ENCODE results near the gene ITPRIPL2.

ITPRIPL2 gene

DNA sequence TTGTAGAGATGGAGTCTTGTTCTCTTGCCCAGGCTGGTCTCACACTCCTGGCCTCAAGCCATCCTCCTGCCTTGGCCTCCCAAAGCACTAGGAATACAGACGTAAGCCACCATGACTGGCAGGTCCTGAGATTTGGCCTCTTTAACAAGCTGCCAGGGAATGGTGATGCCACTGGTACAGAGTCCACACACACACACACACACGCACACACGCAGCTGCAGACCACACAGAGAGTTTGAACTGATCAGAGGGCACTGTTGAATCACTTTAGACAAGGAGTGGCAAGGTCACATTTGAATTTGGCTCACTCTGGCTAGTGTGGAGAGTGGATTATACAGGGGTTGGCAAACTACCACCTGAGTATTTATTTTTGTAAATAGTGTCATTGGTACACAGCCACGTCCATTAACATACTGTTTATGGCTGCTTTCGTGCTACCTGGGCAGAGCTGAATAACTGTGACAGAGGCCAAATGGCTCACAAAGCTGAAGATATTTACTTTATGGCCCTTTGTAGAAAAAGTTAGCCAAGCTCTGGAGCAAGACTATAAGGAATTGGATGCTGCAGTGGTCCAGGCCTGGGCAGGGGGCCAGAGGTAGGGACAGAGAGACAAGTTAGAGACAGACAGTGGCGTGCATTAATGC lies 9.9 kb downstream of the ITPRIPL2 start:
- no peak for DNase-seq

DNA sequence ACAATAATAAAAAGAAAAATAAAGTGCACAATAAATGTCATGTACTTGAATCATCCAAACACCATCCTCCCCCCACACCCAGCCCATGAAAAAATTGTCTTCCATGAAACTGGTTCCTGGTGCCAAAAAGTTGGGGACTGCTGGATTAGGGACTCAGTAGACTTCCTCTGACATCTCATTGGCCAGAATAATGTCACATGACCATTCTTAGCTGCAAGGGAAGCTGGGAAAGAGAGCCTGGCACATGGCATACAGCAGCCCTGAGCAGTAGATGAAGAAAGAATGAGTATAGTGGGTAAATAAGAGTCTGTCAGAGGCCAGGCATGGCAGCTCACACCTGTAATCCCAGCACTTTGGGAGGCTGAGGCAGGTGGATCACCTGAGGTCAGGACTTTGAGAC lies 12.5 kb downstream of the ITPRIPL2 start:
- no peak for DNase-seq

DNA sequence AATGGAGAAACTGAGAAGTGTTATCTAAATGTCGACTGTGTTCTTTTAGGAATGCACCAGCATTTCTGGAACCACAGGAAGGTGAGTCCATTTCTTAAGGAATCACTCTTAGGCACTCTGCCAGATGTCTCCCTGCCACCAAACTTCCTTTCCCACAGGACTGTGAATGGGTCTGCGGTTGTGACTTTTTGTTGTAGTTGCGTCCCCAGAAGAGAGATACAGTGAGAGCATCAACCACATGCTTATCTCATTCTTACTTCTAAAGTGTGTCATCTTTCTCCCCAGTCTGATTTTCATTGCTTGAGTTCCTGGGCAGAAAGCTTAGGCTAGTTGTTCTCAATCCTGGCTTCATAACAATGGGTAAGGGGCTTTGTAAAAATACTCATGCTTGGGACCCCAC lies 13.4 kb downstream of the ITPRIPL2 start:
- no peak for DNase-seq

DNA sequence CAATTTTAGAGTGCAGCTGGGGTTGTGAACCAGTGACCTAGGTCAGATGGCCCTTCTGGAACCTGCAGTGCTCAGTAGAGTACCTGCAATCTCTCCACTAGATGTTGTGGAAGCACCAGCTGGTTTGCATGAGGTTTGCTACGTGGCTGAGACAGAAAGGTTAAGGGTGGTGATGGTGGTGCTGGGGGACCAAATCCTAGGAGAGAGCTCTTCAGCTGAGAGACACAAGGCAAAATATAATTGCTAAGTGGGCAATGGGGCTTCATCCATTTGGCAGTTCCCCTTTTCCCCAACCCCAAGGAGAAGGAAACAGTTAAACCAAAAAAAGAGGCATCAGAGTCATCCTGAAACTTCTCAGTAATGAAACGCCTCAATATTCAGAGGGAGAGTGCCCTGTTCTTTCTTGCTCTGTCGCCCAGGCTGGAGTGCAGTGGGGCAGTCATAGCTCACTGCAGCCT lies 13.9 kb downstream of the ITPRIPL2 start:
- no peak for DNase-seq

DNA sequence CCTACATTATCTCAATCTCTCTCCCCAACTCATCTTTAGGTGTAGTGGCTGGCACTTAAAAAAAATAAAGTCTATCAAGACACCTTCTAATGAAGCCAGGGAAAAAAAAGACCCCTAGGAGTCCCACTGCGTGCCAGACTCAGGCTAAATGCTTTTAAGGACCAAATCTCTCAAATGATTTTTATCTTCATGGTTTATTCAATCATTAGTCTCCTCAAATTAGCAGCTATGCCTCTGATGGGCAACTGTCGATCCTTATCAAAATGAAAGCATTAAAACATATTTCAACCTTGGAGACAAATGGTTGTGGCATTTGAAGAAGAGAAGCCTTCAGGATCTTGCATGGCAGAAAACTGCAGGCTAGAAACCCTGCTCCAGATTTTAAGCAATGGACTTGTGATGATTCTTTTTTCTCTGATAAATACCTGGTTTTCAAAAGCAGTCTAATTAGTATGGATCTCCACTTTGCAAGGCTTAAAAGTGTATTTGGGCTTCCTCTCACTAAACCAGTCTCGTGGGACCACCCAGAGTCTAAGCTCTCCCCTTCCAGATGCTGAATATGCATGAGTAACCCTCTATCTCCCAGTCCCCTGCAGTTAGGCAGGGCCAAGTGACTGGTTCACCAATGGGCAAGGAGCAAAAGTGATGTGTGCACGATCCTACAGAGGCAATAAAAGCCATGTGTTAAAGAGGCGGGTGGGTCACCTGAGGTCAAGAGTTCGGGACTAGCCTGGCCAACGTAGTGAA lies 14.9 kb downstream of the ITPRIPL2 start:
- DNase-seq, result no peak

DNA sequence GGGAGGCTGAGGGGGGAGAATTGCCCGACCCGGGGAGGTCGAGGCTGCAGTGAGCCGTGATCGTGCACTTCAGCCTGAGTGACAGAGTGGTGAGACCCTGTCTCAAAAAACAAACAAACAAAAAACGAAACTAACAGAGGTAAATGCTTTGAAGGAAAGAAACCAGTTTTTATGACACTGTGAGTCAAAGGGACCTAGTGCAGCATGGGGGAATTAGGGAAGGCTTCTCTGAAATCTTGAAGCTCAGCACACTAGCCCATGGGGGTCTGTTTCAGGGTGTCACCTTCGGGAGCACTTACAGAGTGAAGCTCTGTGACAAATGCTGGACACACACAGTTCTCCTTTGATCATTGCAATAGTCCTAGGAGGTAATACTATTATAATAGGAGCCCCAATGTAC lies 16.6 kb downstream of the ITPRIPL2 start:
- DNase-seq, result no peak

DNA sequence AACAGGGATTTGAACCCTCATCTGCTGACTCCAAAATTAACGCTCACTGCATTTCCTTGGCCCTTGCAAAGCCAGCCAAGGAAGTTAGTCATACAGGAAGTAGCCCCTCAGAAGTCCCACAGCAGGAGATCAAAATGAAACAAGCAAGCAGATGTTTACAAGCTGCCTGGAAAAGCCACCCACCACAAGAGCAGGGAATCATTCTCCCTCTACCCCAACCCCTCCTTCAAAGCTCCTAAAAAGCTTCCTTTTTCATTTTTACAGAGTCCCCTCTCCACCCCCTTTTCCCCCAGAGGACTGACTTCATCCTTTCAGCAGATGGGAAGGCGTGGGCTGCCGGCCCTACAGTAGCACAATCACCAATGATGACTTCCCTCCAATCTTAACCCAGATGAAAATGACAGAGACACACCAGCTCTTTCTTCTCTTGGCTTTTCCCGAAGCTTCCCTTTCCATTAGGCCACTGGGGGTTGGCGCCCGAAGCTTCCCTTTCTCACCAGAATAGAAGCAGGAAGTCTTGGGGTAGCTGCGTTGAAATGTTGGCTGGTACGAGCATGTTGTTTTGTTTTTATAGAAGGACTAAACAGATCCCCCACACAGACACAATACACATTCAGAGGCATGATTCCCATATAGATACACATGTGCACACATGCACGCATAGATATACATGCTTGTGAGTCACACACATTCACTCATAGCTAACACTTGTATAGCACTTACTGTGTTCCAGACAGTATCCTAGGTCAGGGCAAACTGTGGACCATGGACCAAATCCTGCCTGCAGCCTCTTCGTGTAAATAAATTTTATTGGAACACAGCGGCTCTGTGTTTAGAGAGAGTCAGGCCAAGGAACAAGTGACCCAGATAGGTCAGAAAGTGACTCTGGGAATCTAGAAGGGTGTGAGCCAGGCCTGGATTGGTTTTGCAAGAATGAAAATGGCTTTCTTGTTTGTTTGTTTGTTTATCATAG lies 17.4 kb downstream of the ITPRIPL2 start:
- no peak for DNase-seq

DNA sequence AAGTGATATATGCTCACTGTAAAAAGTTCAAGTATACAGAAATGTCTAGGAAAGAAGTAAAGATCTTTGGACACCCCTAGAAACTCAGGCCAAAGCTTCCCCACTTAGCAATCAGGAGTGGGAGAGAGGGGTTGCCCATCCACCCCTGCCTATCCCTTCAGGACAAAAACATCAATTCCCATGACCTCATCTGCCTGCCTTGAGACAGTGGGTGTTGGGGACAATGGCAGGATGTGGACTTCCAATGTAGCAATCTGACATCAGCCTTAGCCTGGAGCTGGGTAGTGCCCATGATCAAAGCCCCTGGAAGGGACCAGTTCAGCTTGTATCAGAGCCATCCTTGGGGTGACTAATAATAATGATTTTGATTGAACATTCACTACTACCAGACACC lies 18.1 kb downstream of the ITPRIPL2 start:
- no peak for DNase-seq

DNA sequence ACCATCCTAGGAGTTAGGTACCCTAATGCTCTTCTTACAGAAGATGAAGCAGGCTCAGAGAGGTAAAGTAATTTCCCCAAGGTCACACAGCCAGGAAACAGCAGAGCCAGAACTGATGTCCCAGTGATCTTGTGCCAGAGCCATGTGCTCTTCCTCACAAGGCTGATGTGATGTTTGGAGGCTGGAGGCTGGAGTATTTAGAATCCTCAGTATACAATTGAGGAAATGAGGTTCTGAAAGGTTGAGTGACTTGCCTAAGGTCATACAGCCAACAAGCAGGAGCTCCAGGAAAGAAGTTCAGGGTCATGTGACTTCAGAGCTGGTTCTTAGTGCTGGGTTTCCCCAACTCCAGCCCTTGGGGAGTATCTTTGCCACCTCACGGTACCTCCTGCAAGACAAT lies 18.5 kb downstream of the ITPRIPL2 start:
- DNase-seq, result no peak

DNA sequence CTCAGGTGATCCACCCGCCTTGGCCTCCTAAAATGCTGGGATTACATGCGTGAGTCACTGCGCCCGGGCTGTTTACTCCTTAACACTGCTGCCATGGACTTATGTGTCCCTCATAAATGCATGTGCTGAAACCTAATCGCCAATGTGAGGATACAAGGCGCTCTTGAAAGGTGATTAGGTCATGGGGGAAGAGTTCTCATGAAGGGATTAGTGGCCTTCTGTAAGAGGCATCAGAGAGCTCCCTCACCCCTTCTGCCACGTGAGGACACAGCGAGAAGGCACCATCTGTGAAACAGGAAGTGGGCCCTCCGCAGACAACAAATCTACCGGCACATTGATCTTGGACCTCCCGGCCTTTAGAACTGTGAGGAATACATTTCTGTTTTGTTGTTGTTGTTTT lies 19.1 kb downstream of the ITPRIPL2 start:
- no peak for DNase-seq

DNA sequence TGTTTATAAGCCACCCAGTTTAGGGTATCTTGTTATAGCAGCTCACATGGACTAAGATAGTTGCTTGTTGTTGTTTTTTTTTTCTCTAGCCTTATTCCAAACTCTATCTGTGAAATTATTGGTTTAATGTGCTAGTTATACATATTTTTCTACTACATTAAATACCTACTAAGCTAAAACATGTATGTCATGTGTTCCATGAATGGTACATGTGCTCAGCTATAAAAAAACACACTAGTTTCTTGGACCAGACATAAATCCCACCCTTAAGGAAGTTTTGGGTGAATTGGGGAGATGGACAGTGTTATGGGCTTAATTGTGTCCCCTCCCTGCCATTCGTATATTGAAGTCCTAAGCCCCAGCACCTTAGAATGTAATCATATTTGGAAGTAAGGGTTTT lies 19.8 kb downstream of the ITPRIPL2 start:
- DNase-seq, result no peak

DNA sequence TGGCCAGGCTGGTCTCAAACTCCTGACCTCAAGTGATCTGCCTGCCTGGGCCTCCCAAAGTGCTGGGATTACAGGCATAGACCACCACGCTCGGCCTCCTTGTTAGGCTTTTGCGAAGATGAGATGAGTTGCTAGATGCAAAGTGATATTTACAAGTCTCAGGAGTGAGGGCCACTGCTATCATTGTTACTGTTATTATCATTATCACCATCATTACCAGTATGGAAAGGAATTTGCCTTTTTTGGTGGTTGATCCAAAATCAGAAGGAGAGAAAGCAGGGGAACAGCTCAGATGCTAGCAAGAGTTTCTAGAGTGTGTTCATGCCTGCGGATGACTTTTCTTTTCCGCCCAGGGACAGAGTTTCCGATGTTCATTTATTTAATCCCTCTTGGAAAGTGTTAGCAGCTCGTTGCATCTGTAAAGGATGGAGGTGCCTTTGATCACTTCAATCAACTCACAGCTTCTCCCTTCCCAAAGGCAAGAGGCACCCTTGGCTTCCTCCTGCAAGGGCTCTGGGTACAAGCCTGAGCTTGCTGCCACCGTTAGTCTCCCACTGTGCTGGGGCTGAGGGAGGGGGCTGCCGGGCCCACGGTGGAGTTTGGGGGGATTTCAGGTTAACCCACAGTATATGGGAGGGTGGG lies 21.6 kb downstream of the ITPRIPL2 start:
- DNase-seq, result no peak

DNA sequence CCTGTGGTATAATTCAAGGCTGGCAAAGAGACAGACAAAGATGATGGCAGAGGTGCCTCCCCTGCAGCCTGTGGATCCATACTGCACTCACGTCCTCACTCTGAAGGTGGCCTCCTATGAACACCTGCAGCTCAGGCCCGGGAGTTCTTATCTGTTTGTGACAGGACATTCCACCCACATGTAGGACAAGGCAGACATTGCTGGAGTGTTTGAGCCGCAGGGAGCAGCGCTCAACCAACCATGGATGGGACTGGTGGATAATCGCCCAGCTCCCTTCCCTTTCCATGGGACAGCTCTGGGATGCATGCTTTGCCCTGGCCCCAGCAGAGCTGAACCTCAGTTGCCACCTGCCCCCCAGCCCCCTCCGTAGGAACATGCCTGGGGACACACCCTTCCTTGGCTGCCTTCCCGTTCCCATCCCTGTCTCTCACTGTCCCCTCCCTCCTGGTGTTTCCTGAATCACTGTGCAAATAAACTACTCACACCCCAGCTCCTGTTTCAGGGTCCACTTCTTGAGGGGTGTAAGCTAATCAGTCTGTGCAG lies 22.2 kb downstream of the ITPRIPL2 start:
- no peak for DNase-seq

DNA sequence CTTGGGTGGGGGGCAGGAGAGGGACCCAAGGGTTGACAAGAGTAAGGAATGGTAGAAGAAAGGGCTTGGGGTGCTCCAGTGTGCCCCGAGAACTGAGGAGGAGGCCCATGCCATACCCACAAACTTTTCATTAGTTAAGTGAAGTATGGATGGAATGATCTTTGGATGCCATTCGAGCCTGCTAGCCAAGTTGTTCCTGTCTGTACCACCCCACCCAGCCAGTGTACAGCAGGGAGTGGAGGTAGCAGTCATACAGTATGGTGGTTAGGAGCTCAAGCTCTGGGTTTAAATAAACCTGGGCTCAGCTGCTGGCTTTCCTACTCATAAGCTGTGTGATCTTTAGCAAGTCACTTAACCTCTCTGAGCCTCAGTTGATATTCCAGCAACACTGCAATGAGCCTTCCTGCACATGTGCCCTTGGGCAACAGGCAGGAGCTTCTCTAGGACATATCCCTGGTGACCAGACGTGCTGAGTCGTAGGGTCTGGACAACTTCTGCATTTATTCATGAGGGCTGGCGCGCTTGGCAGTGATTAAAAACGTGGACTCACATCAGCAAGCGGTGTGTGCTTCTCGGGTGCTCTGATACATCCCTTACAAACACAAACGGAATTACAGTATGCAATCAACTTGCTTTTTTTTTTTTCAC lies 22.9 kb downstream of the ITPRIPL2 start:
- no peak for DNase-seq

DNA sequence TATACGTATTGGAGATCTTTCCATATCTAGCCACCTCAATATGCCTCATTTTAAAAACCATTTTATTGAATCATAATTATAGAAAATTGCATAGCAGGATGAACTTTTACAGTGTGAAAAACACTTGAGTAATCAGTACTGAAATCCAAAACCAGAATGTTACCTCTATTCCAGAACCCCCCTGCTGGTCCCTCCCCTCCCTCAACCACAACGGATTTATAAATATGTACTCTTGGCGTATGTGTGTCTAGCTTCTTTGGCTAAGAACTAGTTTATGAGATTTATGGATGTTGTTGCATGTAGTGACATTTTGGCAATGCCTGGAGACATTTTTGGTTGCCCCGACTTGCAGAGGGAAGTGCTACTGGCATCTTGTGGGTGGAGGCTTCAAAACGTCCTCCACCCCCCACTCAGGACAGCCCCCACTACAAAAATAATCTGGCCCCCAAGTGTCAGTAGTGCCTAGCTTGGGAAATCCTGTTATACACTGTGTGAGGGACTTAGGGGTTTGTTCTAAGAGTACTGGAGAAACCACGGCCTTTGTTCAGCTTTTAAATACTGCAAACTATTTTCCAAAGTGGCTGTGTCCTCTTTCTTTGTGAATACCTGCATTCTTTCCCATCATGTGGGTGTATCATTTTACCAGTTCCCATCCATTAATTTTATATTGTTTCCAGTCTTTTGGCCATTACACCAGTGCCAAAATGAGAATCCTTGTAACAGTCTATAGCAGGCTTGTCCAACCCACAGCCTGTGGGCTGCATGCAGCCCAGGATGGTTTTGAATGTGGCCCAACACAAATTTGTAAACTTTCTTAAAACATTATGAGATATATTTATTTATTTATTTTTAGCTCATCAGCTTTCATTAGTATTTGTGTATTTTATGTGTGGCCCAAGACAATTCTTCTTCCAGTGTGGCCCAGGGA lies 23.7 kb downstream of the ITPRIPL2 start:
- no peak for DNase-seq

DNA sequence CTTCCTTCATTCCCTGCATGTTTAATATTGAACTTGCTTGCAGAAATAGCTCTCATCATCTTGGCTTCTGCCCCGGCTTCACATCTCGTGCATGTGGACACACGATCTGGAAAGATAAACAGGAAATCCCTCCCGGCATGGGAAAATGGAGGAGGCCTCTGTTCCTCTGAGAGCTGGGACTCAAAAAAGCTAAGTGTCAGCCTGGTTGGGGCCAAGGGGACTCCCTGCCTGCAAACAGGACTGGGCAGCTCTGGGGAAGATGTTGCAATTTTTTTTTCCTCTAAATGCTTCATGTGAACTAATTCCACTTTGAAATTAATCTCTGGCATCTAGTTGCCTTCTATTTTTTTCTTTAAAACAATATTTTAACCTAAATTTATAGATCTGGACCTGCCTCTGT lies 24.8 kb downstream of the ITPRIPL2 start:
- DNase-seq, result no peak

DNA sequence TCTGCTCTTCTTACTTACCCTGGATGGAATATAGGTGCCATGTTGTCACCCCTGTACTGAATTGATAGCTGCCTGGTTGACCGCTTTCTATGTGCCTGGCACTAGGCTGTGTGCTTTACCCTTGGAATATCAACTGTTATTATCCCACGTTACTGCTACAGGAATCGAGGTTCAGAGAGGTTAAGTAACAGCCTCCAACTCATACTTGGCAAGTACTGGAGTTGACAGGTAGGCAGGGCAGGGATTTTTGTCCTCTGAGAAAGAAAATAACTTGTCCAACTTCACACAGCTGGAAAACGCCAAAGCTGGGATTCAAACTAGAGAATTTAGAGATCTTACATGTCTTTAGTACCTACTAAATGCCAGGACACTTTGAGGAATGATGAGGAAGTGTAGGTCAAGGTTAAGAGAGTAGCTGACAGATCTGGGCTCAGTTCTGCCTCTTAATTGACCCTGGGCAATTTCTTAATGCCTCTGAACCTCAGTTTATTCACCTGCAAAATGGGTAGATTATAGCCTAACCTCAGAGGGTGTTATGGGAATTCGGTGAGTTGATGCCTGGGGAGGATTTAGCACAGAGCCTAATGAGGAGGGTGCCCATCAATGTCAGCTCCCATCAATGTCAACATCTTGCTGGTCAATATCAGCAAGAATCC lies 25.8 kb downstream of the ITPRIPL2 start:
- no peak for DNase-seq

DNA sequence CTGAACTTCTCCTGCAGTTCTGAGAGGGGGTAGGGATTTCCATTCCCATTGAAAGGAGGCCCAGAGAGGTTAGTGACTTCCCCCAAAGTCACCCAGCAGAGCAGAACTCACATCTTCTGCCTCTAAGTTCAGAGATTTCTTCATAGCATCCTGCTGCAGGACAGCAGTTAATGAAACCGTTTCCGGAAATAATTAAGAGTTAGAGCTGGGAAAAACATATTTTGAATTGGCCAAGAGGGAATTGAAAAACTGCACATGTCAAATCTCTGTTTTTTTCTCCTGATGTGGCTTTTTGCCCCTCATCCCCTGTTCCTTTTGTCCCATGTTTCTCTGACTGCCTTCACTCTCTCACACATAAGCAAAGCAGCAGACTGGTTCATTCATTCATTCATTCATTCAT lies 26.6 kb downstream of the ITPRIPL2 start:
- no peak for DNase-seq

DNA sequence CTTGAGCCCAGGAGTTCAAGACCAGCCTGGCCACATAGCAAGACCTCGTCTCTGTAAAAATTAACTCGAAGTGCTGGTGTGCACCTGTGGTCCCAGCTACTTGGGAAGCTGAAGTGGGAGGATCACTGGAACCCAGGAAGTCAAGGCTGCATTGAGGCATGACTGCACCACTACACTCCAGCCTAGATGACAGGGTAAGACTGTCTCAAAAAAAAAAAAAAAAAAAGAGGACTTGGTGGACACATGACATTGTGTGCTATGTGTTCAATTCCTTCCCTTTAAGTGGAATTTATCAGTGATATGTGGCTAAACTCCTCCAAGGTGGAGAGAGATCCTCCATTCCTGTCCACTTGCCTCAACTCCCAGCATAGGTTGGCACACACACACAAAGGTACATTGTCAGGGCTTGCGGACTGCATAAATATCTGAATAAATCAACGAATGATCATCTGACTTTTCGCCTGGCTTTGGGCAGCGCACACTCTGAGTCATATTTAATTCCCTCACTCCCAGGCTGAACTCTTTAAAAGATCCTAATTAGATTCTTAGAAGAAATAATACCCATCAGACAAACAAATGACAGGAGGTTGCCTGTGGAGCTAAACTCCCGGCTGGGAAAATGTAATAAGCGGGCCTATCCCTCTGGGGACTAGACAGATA lies 29.3 kb downstream of the ITPRIPL2 start:
- no peak for DNase-seq

DNA sequence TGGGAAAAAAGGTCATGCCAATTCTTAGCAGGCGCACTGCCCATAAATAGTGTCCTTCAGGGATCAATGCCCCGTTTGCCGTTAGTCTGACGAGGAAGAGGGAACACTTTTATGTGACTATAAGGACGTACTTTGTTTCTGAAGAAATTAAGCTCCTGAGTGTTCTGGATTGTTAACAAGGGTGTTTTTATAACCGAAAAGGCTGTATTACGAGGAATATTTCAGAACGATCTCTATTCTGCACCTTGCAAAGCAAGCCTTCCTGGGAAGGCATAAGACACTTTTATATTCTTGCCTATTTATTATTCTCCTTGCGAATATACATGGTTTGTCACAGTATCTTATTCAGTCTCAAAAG lies 29.8 kb downstream of the ITPRIPL2 start:
- DNase-seq, result no peak

All from cortex of kidney (tissue), 1 donor.